Neutrophil (primary cell): ENCODE data around the gene H3-3A.

ENCODE experiments used
- H3K27ac ChIP-seq: fragments of 200-600 bp; sonication (generic); 2 replicates; pipeline ENCODE4 v1.5.1; 2016; ENCODE audit warnings: mild to moderate bottlenecking, moderate library complexity
- H3K27me3 ChIP-seq: fragments of 200-600 bp; sonication (generic); 2 replicates; pipeline ENCODE4 v1.6.0; 2016; ENCODE audit warnings: mild to moderate bottlenecking
- H3K36me3 ChIP-seq: fragments of 200-600 bp; sonication (generic); 2 replicates; pipeline ENCODE4 v1.5.1; 2017
- H3K4me1 ChIP-seq, 2 experiments: fragments of 200-600 bp in 1 of 2; sonication (generic) in 1 of 2; 1 replicate in 1 of 2; 2 replicates in 1 of 2; pipeline versions ENCODE4 v1.5.1 to v1.6.1; 2013 to 2016; ENCODE audit warnings: low read depth in 1 of 2, low read length in 1 of 2, mild to moderate bottlenecking in 1 of 2, moderate library complexity in 1 of 2; ENCODE audit not compliant: control insufficient read depth in 1 of 2, insufficient read depth in 1 of 2
- H3K4me3 ChIP-seq, 2 experiments: fragments of 200-600 bp in 1 of 2; sonication (generic) in 1 of 2; 1 replicate in 1 of 2; 2 replicates in 1 of 2; pipeline ENCODE4 v1.5.1; 2013 to 2016; ENCODE audit warnings: low read depth in 1 of 2, low read length in 1 of 2, mild to moderate bottlenecking in 1 of 2, moderate library complexity in 1 of 2
- H3K9me3 ChIP-seq: fragments of 200-600 bp; sonication (generic); 2 replicates; pipeline ENCODE4 v1.5.1; 2016
- TF ChIP-seq, protein P1 (sequence below): fragments of 200-600 bp; sonication (generic); IDR thresholded peaks from 2 replicates; pipeline ENCODE4 v1.5.1; 2016; ENCODE audit warnings: antibody characterized with exemption

Gene H3-3A

DNA sequence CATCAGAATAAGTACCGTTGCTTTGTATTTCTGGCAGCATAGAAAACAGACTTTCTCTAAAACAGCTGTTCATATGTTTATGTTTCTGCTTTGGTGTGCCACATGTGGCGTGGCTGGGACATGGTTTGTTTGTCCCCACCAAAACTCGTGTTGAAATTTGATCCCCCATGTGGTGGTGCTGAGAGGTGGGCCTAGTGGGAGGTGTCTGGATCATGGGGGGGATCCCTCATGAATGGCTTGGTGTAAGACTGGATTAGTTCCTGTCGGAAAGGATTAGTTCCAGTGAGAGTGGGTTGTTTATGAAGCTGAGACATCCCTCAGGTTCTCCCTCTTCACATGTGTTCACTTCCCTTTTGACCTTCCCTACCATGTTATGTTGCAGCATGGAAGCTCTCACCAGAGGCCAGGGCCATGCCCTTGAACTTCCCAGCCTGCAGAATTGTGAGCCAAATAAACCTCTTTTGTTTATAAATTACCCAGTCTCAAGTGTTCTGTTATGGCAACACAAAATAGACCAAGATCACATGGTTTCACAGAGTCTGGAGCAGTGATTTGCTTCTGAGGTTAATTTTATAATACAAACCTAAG, 17.9 kb upstream of the H3-3A start:
- H3K27me3 ChIP-seq, result no peaks in the 10 kb centered on the region
- H3K27ac ChIP-seq, result peak overlapping the region; percentile 99
- peaks cover 62 to 81% of the 10 kb centered on the region in 2 experiments for H3K4me1 ChIP-seq
- no peaks in the 10 kb centered on the region for H3K36me3 ChIP-seq
- peak overlapping the region in 1 of 2 experiments; percentile 43 for H3K4me3 ChIP-seq
- no peaks in the 10 kb centered on the region for H3K9me3 ChIP-seq
- TF ChIP-seq, protein P1, sequence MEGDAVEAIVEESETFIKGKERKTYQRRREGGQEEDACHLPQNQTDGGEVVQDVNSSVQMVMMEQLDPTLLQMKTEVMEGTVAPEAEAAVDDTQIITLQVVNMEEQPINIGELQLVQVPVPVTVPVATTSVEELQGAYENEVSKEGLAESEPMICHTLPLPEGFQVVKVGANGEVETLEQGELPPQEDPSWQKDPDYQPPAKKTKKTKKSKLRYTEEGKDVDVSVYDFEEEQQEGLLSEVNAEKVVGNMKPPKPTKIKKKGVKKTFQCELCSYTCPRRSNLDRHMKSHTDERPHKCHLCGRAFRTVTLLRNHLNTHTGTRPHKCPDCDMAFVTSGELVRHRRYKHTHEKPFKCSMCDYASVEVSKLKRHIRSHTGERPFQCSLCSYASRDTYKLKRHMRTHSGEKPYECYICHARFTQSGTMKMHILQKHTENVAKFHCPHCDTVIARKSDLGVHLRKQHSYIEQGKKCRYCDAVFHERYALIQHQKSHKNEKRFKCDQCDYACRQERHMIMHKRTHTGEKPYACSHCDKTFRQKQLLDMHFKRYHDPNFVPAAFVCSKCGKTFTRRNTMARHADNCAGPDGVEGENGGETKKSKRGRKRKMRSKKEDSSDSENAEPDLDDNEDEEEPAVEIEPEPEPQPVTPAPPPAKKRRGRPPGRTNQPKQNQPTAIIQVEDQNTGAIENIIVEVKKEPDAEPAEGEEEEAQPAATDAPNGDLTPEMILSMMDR, result no peak

DNA sequence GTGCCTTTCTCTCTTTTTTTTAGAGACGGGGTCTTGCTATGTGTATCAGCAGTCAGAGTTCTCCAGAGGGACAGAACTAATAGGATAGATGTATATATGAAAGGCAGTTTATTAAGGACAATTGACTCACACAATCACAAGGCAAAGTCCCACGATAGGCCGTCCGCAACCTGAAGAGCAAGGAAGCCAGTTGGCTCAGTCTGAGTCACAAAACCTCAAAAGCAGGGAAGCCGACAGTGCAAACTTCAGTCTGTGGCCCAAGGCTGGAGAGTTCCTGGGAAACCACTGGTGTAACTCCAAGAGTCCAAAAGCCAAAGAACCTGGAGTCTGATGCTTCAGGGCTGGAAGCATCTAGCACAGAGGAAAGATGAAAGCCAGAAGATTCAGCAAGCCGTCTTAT, 16.3 kb upstream of the H3-3A start:
- Histone ChIP-seq H3K36me3 (no peaks in the 10 kb centered on the region), H3K4me1 (peaks cover 65 to 87% of the 10 kb centered on the region in 2 experiments), H3K4me3 (no peak overlapping the region), H3K27me3 (no peaks in the 10 kb centered on the region), H3K9me3 (no peaks in the 10 kb centered on the region), H3K27ac (peak overlapping the region; percentile 70)
- TF ChIP-seq, protein P1, result no peak

GRCh38 chr1:226047495-226047894, 15.0 kb upstream of the H3-3A start:
- H3K27me3 ChIP-seq, result no peaks in the 10 kb centered on the region
- H3K27ac ChIP-seq, result peak overlapping the region; percentile 70
- H3K4me1 ChIP-seq, result peaks cover 65 to 87% of the 10 kb centered on the region in 2 experiments
- TF ChIP-seq, protein P1, result no peak
- H3K4me3 ChIP-seq, result no peak overlapping the region
- H3K9me3 ChIP-seq, result no peaks in the 10 kb centered on the region
- no peaks in the 10 kb centered on the region for H3K36me3 ChIP-seq

DNA sequence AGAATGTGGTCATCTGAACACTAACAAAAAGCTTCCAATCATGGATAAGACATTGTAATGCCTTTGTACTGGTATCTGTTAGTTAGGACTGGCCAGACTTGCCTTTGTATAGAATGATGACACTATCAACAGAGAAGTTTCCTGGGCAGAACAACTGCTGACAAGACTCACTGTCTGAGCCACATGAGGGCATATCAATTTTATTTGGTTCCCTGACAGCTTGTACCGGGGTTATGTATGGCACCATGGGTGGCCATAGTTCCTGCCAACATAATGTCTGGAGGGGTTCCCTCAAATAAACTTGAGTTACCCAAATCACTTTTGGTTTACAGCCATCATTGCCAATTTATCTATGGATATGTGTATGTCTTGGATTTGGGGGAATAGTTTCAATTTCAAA, 13.6 kb upstream of the H3-3A start:
- H3K4me3 ChIP-seq, result no peak overlapping the region
- H3K4me1 ChIP-seq, result peaks cover 65 to 86% of the 10 kb centered on the region in 2 experiments
- TF ChIP-seq, protein P1, result no peak
- no peaks in the 10 kb centered on the region for H3K36me3 ChIP-seq
- H3K27me3 ChIP-seq, result no peaks in the 10 kb centered on the region
- no peaks in the 10 kb centered on the region for H3K9me3 ChIP-seq
- H3K27ac ChIP-seq, result peak overlapping the region; percentile 52

DNA sequence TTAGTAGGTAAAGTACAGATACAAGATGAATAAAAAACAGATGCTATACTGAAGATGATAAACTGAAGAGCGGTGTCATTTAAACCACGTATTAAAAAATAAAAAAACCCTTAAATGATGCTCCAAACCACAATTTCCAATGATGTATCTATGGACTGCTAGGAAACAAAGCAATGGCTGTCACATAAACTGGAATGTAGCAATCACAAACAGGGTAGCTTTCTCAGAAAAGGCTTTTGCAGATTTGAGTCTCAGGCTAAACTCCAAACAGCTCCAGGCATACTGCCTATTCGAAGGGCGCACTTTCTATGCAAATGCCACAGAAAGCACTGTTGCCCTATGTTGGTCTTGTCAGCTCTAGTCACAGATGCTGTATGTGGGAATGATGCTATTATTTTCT, 12.4 kb upstream of the H3-3A start:
- H3K9me3 ChIP-seq, result no peaks in the 10 kb centered on the region
- no peak overlapping the region for H3K4me3 ChIP-seq
- no peaks in the 10 kb centered on the region for H3K27me3 ChIP-seq
- no peaks in the 10 kb centered on the region for H3K36me3 ChIP-seq
- TF ChIP-seq, protein P1, result no peak
- peak overlapping the region; percentile 71 for H3K27ac ChIP-seq
- H3K4me1 ChIP-seq, result peaks cover 65 to 86% of the 10 kb centered on the region in 2 experiments
